HG03521 (cell line): ENCODE results near the gene ATP11C.

Source experiments
- ATAC-seq: cut with Tn5 transposase; IDR thresholded peaks from one replicate; pipeline ENCODE4 v1.9.1; 2021; ENCODE audit warnings: mild to moderate bottlenecking, moderate library complexity; ENCODE audit not compliant: unreplicated experiment

The ATP11C gene

DNA sequence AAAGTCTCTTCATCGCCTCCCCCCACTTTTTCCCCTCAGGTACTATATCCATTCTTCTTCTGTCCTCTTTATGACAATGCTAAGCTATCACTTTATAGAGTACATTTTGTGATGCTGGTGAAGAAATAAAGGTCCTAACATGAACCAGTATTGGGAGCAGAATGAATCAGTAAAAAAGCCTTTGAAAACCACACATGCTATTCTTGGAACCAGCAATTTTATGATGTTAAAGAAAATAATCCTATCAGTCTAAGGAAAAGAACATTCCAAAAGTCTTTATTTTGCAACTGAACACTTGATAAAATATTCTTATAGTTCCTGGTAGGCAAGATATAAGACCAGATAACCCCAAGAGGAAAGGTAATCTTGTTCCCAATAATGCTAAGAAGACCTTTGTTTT is 117.1 kb downstream of the ATP11C start:
- ATAC-seq = no peak

GRCh38 chrX:139811942-139812629 is 120.8 kb downstream of the ATP11C start:
- no peak for ATAC-seq

DNA sequence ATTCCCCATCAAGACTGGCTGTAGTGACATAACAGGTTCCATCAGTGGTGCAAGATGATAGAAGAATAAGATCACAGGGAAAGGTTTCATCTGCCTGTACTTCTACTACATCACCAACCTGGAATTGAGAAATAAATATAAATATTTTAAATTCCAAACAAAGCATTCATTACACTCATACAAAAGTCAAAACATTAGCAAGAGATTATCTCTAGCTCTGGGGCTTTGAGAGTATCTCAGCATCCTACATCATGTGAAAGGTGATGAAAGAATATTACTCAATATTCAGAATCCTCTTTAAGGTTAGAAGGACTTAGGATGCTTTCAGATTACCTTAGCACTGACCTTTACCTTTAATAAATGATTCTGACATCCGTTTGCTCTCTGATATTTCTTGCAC is 128.4 kb downstream of the ATP11C start:
- ATAC-seq = no peak

DNA sequence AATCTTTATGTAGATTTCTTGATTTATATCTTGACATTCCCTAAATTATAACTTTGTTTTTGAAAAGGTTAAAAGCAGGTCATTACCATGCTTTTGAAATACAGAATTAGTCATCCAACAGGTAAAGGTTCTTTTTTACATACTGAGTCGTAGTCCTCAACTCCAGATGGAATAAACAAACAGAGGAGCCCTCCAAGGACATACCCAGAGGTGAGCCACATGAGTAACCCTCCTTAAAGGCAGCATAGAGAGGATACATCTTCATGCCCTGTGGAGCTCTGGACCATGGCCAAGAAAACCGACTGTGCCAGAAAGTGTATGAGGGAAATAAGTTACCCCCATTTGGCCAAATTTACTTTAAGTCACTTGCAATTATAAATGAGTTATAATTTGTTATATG is 129.6 kb downstream of the ATP11C start:
- no peak for ATAC-seq

DNA sequence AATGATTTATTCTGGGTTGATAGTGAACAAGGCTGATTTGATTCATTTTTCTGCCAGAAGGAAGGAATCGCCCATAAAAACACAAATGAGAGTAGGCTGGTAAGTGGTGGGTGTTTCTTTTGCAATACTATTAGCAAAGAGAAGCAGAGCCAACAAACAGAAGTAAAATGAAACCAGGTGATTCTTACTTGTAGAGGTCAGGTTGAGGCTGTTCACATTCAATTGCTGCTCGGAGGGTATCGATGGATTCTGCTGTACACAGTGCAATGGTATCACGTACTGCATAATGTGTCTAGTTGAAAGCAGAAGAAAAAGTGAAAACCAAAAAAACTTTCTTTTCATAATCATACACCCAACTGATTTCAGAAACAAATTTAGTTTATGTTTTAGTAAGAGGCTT is 130.8 kb downstream of the ATP11C start:
- ATAC-seq = no peak

DNA sequence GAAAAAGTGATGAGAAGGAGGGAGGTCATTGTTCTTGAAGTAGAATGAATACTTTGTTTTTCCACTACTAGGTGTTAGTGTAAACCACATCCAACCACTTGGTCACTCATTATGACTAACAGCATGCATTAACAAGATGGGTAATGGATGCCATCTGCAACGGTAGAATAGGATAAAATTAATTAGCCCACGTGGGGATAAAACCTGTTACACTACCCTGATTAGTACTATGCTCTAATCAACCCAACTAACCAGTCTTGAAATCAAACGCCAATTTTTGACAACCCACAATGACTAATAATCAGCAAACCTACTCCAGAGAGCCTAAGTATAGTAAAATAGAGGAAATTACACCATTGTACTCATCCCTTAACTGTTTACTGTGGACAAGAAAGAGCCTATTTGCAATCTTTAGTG is 131.4 kb downstream of the ATP11C start:
- no peak for ATAC-seq

DNA sequence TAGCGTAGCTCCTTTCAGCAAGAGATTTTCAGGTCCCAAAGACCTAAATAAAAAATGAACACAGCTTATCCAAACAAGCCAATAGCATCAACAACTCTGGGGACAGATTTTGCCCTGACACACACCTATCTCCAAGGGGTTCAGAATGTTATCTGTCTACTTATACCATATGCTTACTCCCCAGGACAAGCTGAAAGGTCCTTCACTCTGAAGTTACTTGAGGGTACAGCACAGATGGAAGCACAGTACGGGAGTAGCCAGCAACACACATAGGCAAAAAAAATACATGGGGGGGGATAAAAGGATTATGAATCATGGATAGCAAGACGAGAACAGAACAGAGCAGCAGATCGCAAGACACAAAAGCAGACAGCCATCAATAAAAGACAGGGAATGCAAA is 134.2 kb downstream of the ATP11C start:
- ATAC-seq = no peak

DNA sequence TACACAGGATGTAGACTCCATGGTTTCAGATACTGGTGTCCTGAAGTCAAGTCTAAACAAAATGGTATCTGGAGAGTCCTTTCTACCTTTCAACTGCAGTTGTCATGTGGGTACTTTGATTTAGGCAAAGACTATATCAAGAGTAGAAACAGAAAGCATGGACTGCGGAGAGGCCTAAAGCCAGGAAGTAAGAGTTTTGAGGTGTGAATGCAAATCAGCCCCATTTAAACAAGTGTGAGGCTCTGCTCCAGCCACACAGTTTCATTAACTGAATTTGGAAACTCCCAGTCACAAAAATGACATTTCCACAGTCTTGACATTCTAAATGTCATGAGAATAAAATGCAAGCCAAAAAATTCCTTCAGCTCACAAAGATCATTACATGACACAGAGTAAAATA is 137.7 kb downstream of the ATP11C start:
- peak; percentile 99 for ATAC-seq

GRCh38 chrX:139787601-139788000 is 145.3 kb downstream of the ATP11C start:
- ATAC-seq = no peak

- ATAC-seq = peak; percentile 93
Observed at GRCh38 chrX:139784807-139785206, 148.0 kb downstream of the ATP11C start.

- ATAC-seq = no peak
Observed at GRCh38 chrX:139783959-139784358, 148.9 kb downstream of the ATP11C start.

GRCh38 chrX:139783030-139783429 is 149.8 kb downstream of the ATP11C start:
- ATAC-seq = no peak

DNA sequence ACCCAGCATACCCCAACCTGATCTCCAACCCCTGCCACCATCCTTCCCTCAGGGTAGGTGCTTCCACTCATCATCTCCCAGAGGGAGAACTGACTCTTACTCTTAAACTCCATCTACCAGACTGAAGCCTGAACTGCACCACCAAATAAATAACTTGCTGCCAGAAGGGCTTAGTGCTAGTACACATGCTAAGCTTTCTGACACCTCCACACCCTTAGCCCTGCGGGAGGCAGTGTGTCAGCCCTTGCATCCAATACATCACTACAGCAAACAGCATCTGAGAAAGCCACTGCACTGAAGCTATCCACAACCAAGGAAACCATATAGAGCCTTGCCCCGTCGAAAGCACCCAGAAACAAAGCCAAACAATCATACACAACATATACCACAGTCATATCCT is 156.3 kb downstream of the ATP11C start:
- no peak for ATAC-seq

GRCh38 chrX:139770366-139770765 is 162.5 kb downstream of the ATP11C start:
- no peak for ATAC-seq

DNA sequence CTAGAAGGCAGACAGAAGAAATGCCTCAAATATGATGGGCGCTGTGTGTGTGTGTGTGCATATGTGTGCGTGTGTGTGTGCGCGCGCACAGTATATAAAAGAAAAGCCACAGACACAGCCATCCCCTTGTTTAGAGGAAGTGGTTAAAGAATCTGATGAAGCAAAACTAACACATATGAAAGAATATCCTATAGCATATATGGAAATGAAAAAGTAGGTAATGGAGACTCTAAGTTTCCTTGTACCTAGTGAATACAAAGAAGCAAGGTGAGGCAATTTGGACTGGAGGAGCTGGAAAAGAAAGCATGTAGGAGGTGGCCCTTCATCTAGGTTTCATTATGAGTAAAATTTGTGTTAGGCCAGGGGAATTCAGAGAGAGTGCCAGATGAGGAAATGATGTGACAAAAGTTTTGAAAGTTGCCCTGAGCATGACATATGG is 166.3 kb downstream of the ATP11C start:
- ATAC-seq = no peak

DNA sequence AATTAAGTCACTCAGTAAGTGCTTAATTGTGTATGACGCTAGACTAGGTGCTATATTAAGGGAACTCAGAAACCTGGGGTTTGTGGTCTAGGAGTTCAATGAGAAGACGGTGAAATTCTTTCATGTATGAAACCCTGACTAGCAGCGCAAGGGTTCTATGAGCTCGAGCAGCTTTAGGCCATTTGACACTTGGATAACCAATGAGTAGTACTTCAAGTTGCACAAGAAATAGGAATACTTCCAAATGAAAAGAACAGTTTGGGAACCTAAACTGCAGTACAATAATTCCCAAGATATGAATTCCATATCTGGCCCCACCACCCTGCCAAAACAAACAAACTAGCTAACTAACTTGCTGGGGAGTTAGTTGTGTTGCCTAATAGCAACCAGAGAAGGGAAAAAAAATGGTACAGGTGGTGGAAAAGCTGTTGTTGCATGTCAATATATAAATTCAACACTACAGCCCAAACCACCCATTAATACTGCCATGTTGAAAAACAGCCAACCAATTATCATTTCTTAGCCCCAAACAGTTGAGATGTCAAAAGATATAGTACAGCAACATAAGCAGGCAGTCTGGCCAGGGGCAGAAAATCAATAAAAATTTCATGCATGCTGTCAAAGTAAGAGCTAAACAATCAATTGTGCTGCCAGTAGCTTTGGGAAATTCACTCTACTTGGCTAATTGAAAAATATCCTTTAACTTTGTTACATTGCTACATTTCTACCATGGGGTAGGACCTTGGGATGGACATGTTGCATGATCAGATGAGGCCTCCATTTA is 170.3 kb downstream of the ATP11C start:
- ATAC-seq = no peak

- no peak for ATAC-seq
Observed at GRCh38 chrX:139759637-139760036, 173.2 kb downstream of the ATP11C start.

DNA sequence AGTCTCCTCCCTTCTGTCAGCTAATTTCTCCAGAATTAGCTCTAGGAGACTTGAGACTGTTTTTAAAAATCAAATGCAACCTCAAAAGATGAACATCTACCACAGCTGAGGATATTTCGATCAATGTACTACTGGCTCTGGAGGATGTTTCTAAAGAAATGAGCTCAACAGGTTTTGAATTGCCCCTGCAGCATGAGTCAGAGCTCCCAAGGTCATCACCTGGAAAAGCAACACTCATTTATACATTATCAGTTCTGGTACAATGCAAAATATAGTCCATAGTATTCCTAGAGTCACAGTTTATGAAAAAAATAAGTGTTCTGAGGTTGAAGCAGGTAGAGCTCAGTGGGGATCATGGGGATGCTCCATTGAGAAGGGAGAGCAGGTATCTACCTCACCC is 174.0 kb downstream of the ATP11C start:
- ATAC-seq = no peak

DNA sequence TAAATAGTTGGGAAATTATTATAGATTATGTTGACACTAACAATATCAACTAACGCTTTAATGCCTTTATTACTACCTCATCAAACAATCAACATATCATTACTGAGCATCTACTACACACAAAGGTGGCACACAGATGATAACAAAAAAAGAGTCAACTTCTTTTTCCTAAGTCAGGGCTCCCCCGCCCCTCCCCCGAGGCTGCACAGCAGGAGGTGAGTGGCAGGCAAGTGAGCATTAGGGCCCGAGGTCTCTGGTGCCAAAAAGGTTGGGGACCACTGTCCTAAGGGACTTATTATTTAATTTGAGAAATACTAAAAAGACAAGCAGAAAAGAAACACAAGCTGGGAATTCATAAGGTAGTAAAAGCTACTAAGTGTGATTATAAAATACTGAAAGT is 174.6 kb downstream of the ATP11C start:
- ATAC-seq = no peak

DNA sequence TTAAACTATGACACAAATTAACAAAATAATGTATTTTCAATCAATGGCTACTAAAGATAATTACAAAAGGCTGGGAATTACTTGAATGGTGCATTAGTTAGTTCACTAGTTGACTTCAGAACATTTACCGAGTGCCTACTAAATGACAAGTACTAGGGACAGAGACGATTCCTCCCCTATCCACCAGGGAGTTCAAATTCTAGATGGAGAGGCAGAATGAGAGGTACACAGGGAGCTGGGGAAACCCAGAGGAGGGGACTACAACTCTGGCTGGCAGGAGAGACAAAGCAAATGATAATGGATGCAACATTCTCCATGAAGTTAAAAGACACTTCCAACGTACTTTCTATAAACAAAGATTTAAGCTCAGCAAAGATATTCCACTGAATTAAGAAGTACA is 181.8 kb downstream of the ATP11C start:
- no peak for ATAC-seq

DNA sequence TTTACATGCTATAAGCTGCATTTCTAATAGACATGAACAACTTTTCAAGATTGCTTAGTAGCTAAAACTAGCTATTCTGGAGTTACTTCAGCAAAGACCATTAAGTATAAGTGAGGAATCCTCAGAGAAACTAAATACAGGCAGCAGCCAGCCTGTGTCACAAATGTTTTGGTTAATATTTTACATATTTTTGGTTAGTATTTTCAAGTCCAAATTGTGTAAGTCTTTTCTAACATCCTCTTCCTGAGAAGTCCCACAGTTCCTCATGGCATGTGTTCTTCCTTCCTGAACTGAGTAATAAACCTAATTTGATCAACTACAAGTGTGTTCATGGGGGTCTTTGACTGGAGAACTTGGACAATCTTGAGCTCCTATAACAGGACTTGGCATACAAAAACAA is 182.5 kb downstream of the ATP11C start:
- no peak for ATAC-seq

- ATAC-seq = peak; percentile 93
Observed at GRCh38 chrX:139739138-139739537, 193.7 kb downstream of the ATP11C start.
